Measurements from ENCODE around the gene SLC25A46.

SLC25A46 gene

DNA sequence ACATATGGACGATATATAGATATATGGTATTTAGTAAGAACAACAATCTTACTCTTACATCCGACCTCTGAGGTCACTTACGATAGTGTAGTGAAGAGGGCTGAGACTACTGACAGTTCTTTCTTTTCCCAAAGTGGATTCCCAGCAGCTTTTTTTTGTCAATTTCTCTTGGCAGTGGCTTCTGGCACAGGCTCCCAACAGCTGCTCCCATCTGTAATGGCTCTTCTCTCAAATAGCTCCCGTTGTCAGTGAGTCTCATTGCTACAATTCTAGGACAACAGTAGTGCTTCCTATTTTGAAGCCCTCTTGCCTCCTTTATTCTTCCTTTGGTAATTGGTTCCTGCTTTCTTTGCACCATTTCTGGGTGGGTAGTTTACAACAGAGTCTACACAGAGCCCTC lies 68.4 kb downstream of the SLC25A46 start:
- Histone ChIP-seq H3K27me3 (ENCODE audit: control insufficient read depth in 1 of 2, insufficient read depth in 1 of 2, low read length in 2 of 2) (no peaks in the 10 kb centered on the region), H3K4me3 (ENCODE audit: insufficient read depth in 1 of 2, low read depth in 1 of 2, low read length in 2 of 2) (no peak overlapping the region), H4K91ac (ENCODE audit: low read length) (no peak overlapping the region), H3K14ac (ENCODE audit: low read length in 2 of 2) (no peak overlapping the region), H3K4me1 (ENCODE audit: control insufficient read depth, insufficient read depth, low read depth, low read length) (no peaks in the 10 kb centered on the region), H2BK5ac (ENCODE audit: low read depth, low read length, poor library complexity, severe bottlenecking) (no peak overlapping the region), H3K27ac (ENCODE audit: low read length, poor library complexity, severe bottlenecking) (no peak overlapping the region), H2BK15ac (ENCODE audit: low read depth, poor library complexity, severe bottlenecking) (no peak overlapping the region), H2BK120ac (ENCODE audit: low read depth, low read length) (peak overlapping the region; percentile 19), H2AFZ (ENCODE audit: low read depth, low read length) (no peak overlapping the region), H2BK12ac (ENCODE audit: low read length in 2 of 2) (no peak overlapping the region), H4K8ac (ENCODE audit: low read length) (no peak overlapping the region), H3K79me1 (replicated peaks; ENCODE audit: low read length, poor library complexity, severe bottlenecking) (no peaks in the 10 kb centered on the region), H3K18ac (ENCODE audit: low read depth in 1 of 2, low read length in 2 of 2) (no peak overlapping the region), H3K23ac (ENCODE audit: low read length in 2 of 2) (no peak overlapping the region), H3K4me2 (ENCODE audit: low read length, poor library complexity, severe bottlenecking) (no peak overlapping the region), H3K9ac (ENCODE audit: low read length) (no peak overlapping the region), H3K36me3 (ENCODE audit: control insufficient read depth in 1 of 2, insufficient read depth in 2 of 2, low read depth in 1 of 2, low read length in 2 of 2) (no peaks in the 10 kb centered on the region), H3K9me3 (ENCODE audit: control insufficient read depth, low read length) (peaks cover 22% of the 10 kb centered on the region), H3K4ac (ENCODE audit: low read depth in 1 of 2, low read length in 2 of 2) (no peak overlapping the region), H2AK5ac (ENCODE audit: low read length, severe bottlenecking) (no peak overlapping the region)
- DNase-seq: peak; percentile 16
- 87% methylated on average over 3 of the region's 4 CpGs for WGBS

DNA sequence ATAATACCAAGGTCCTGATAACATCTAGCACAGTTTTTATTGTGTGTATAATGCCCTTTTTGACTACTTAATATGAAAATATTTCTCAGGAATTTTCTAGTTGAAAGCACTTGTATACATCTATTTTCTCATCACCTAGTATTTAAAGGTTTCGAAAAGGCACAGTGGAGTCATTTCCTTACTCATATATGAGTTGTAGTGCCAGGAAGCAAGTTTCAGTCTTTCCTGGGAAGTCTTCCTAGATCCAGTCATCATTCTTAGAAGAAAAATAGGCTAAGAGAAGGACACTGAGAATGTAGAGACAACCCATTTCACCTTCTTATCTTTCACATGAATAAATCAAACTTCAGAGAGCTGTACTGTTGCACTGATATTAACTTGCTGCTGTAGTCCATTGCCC lies 70.2 kb downstream of the SLC25A46 start:
- Histone ChIP-seq H2BK5ac (ENCODE audit: low read depth, low read length, poor library complexity, severe bottlenecking) (no peak overlapping the region), H3K14ac (ENCODE audit: low read length in 2 of 2) (no peak overlapping the region), H3K9me3 (ENCODE audit: control insufficient read depth, low read length) (peaks cover 26% of the 10 kb centered on the region), H3K23ac (ENCODE audit: low read length in 2 of 2) (no peak overlapping the region), H3K4me2 (ENCODE audit: low read length, poor library complexity, severe bottlenecking) (no peak overlapping the region), H2BK120ac (ENCODE audit: low read depth, low read length) (no peak overlapping the region), H3K4me1 (ENCODE audit: control insufficient read depth, insufficient read depth, low read depth, low read length) (no peaks in the 10 kb centered on the region), H3K27ac (ENCODE audit: low read length, poor library complexity, severe bottlenecking) (no peak overlapping the region), H3K9ac (ENCODE audit: low read length) (no peak overlapping the region), H2BK12ac (ENCODE audit: low read length in 2 of 2) (no peak overlapping the region), H3K27me3 (ENCODE audit: control insufficient read depth in 1 of 2, insufficient read depth in 1 of 2, low read length in 2 of 2) (no peaks in the 10 kb centered on the region), H2BK15ac (ENCODE audit: low read depth, poor library complexity, severe bottlenecking) (no peak overlapping the region), H2AFZ (ENCODE audit: low read depth, low read length) (no peak overlapping the region), H4K8ac (ENCODE audit: low read length) (no peak overlapping the region), H3K4me3 (ENCODE audit: insufficient read depth in 1 of 2, low read depth in 1 of 2, low read length in 2 of 2) (no peak overlapping the region), H3K4ac (ENCODE audit: low read depth in 1 of 2, low read length in 2 of 2) (no peak overlapping the region), H3K36me3 (ENCODE audit: control insufficient read depth in 1 of 2, insufficient read depth in 2 of 2, low read depth in 1 of 2, low read length in 2 of 2) (no peaks in the 10 kb centered on the region), H2AK5ac (ENCODE audit: low read length, severe bottlenecking) (no peak overlapping the region), H4K91ac (ENCODE audit: low read length) (no peak overlapping the region), H3K79me1 (replicated peaks; ENCODE audit: low read length, poor library complexity, severe bottlenecking) (no peaks in the 10 kb centered on the region), H3K18ac (ENCODE audit: low read depth in 1 of 2, low read length in 2 of 2) (no peak overlapping the region)
- WGBS: no CpG with 5 or more reads among the region's 1 CpG
- no peak for DNase-seq

Data from mesenchymal stem cell (in vitro differentiated cells and primary cell).